IPS-20b (cell line): Measurements from ENCODE around the gene MVK.

Experiments
- H3K27ac ChIP-seq: one replicate; pipeline ENCODE4 v1.5.1; 2013; ENCODE audit warnings: low read length
- H3K27me3 ChIP-seq: 2 replicates; pipeline ENCODE4 v1.6.1; 2013; ENCODE audit warnings: mild to moderate bottlenecking, low read length, inconsistent platforms; ENCODE audit not compliant: insufficient read depth
- H3K36me3 ChIP-seq: 2 replicates; pipeline ENCODE4 v1.6.1; 2013; ENCODE audit warnings: low read depth, mild to moderate bottlenecking, inconsistent platforms, low read length, moderate library complexity; ENCODE audit not compliant: insufficient read depth
- H3K4me1 ChIP-seq: 2 replicates; pipeline ENCODE4 v1.6.1; 2013; ENCODE audit warnings: mild to moderate bottlenecking, control low read depth, inconsistent platforms, low read length, moderate library complexity; ENCODE audit not compliant: insufficient read depth
- H3K4me3 ChIP-seq: 2 replicates; pipeline ENCODE4 v1.5.1; 2013; ENCODE audit warnings: mild to moderate bottlenecking, low read length, inconsistent platforms
- H3K9ac ChIP-seq: 2 replicates; pipeline ENCODE4 v1.6.1; 2013; ENCODE audit warnings: low read depth, mild to moderate bottlenecking, inconsistent platforms, low read length, moderate library complexity
- H3K9me3 ChIP-seq: 2 replicates; pipeline ENCODE4 v1.6.1; 2013; ENCODE audit warnings: mild to moderate bottlenecking, low read depth, low read length, inconsistent platforms; ENCODE audit not compliant: insufficient read depth

The MVK gene

GRCh38 chr12:109640961-109641360 is 67.4 kb downstream of the MVK start:
- H3K4me1 ChIP-seq: no peaks in the 10 kb centered on the region
- no peaks in the 10 kb centered on the region for H3K36me3 ChIP-seq
- H3K27ac ChIP-seq: no peak overlapping the region
- no peaks in the 10 kb centered on the region for H3K9me3 ChIP-seq
- H3K27me3 ChIP-seq: no peaks in the 10 kb centered on the region
- no peak overlapping the region for H3K9ac ChIP-seq
- no peak overlapping the region for H3K4me3 ChIP-seq

GRCh38 chr12:109641422-109641821 is 67.8 kb downstream of the MVK start:
- Histone ChIP-seq H3K9me3 (no peaks in the 10 kb centered on the region), H3K4me3 (no peak overlapping the region), H3K27me3 (no peaks in the 10 kb centered on the region), H3K4me1 (no peaks in the 10 kb centered on the region), H3K36me3 (no peaks in the 10 kb centered on the region), H3K27ac (no peak overlapping the region), H3K9ac (no peak overlapping the region)

GRCh38 chr12:109642506-109643132 is 69.0 kb downstream of the MVK start:
- no peaks in the 10 kb centered on the region for H3K27me3 ChIP-seq
- H3K4me1 ChIP-seq: no peaks in the 10 kb centered on the region
- no peaks in the 10 kb centered on the region for H3K36me3 ChIP-seq
- H3K27ac ChIP-seq: no peak overlapping the region
- H3K9me3 ChIP-seq: no peaks in the 10 kb centered on the region
- H3K4me3 ChIP-seq: no peak overlapping the region
- no peak overlapping the region for H3K9ac ChIP-seq

GRCh38 chr12:109645194-109645593 is 71.6 kb downstream of the MVK start:
- Histone ChIP-seq H3K4me3 (no peak overlapping the region), H3K27me3 (no peaks in the 10 kb centered on the region), H3K4me1 (no peaks in the 10 kb centered on the region), H3K36me3 (no peaks in the 10 kb centered on the region), H3K9ac (no peak overlapping the region), H3K9me3 (no peaks in the 10 kb centered on the region), H3K27ac (no peak overlapping the region)

- no peaks in the 10 kb centered on the region for H3K9me3 ChIP-seq
- H3K9ac ChIP-seq: no peak overlapping the region
- no peaks in the 10 kb centered on the region for H3K36me3 ChIP-seq
- no peaks in the 10 kb centered on the region for H3K4me1 ChIP-seq
- H3K4me3 ChIP-seq: no peak overlapping the region
- no peaks in the 10 kb centered on the region for H3K27me3 ChIP-seq
- H3K27ac ChIP-seq: no peak overlapping the region
Measured at GRCh38 chr12:109645708-109646107, 72.1 kb downstream of the MVK start.
